ENCODE data around the gene ZNF200. TPM values are rescaled to one million over a fixed set of nuclear protein-coding genes. Genes with fewer than 3 reads are reported as not detected.

ZNF200 gene
- polyA plus RNA-seq, 1 of the 3 experiments (the other 2 are of a cell fraction), result 2.8 TPM

DNA sequence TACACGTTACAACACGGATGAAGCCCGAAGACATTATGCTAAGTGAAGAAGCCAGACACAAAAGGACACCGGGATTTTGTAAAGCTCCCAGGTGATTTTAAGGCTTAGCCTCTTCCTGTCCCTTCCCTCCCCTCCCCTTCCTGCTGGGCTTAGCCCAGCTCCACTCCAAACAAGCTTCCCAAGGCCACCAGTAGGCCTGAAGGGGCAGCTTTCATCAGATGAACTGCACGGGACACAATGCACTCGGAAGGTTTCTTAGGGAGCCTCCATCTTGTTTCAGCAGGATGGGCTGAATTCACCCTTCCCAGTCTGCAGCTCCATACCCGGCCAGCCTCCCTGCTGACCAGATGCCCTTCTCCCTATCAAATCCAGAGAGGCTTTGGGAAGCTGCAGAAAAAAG is 11.0 kb upstream of the ZNF200 start:
- Histone ChIP-seq H3K36me3 (replicated peaks in 1 of 2; ENCODE audit: control insufficient read depth in 1 of 2, insufficient read depth in 2 of 2, low read length in 1 of 2) (no peaks in the 10 kb centered on the region), H3K27me3 (ENCODE audit: insufficient read depth) (peaks cover 54% of the 10 kb centered on the region), H4K20me1 (ENCODE audit: insufficient read depth) (no peaks in the 10 kb centered on the region), H3K79me2 (ENCODE audit: insufficient read depth) (no peaks in the 10 kb centered on the region), H2AFZ (ENCODE audit: low read depth) (no peak overlapping the region), H3K9me2 (no peaks in the 10 kb centered on the region), H3F3A (replicated peaks; ENCODE audit: insufficient read depth) (no peaks in the 10 kb centered on the region), H3K4me1 (ENCODE audit: control insufficient read depth in 1 of 2, insufficient read depth in 2 of 2, low read depth in 1 of 2, low read length in 1 of 2) (no peaks in the 10 kb centered on the region), H3K9ac (no peak overlapping the region), H3K27ac (ENCODE audit: low read depth in 2 of 2, low read length in 1 of 2) (no peak overlapping the region), H3K4me2 (no peak overlapping the region), H3K9me3 (no peaks in the 10 kb centered on the region), H3K4me3 (ENCODE audit: low read depth in 2 of 2, low read length in 1 of 2) (no peak overlapping the region)
- ChIA-PET POLR2A (no interaction called here), CTCF (interaction anchor here (1.6 kb wide), 1 partner anchor 10 kb away, joined by 5 read pairs; the partner anchor contains the start of gene MEFV)
- TF ChIP-seq, protein P1, sequence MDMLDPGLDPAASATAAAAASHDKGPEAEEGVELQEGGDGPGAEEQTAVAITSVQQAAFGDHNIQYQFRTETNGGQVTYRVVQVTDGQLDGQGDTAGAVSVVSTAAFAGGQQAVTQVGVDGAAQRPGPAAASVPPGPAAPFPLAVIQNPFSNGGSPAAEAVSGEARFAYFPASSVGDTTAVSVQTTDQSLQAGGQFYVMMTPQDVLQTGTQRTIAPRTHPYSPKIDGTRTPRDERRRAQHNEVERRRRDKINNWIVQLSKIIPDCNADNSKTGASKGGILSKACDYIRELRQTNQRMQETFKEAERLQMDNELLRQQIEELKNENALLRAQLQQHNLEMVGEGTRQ (IDR thresholded peaks at IDR 0.05; ENCODE audit: borderline replicate concordance, low read depth, low read length), result no peak
- no peak for TF ChIP-seq MEF2A (IDR thresholded peaks at IDR 0.05; ENCODE audit: borderline replicate concordance, low read depth)
- TF ChIP-seq, protein P2, sequence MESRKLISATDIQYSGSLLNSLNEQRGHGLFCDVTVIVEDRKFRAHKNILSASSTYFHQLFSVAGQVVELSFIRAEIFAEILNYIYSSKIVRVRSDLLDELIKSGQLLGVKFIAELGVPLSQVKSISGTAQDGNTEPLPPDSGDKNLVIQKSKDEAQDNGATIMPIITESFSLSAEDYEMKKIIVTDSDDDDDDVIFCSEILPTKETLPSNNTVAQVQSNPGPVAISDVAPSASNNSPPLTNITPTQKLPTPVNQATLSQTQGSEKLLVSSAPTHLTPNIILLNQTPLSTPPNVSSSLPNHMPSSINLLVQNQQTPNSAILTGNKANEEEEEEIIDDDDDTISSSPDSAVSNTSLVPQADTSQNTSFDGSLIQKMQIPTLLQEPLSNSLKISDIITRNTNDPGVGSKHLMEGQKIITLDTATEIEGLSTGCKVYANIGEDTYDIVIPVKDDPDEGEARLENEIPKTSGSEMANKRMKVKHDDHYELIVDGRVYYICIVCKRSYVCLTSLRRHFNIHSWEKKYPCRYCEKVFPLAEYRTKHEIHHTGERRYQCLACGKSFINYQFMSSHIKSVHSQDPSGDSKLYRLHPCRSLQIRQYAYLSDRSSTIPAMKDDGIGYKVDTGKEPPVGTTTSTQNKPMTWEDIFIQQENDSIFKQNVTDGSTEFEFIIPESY (IDR thresholded peaks at IDR 0.05; ENCODE audit: borderline replicate concordance, low read depth), result no peak
- no peak for TF ChIP-seq TEAD4 (IDR thresholded peaks at IDR 0.05; ENCODE audit: borderline replicate concordance, insufficient read depth)
- TF ChIP-seq RAD21 (IDR thresholded peaks at IDR 0.05; ENCODE audit: low read length), result no peak
- no peak for TF ChIP-seq SMC3 (IDR thresholded peaks at IDR 0.05; ENCODE audit: low read depth, low read length)
- no peak for TF ChIP-seq FOSL2 (IDR thresholded peaks at IDR 0.05; ENCODE audit: borderline replicate concordance, low read depth)
- no peak for TF ChIP-seq YY1 (IDR thresholded peaks at IDR 0.05; ENCODE audit: low read depth)
- TF ChIP-seq MXI1 (IDR thresholded peaks at IDR 0.05; ENCODE audit: low read depth, low read length), result no peak
- TF ChIP-seq RFX5 (IDR thresholded peaks at IDR 0.05; ENCODE audit: low read length), result no peak
- no peak for TF ChIP-seq EP300 (IDR thresholded peaks at IDR 0.05; ENCODE audit: borderline replicate concordance in 1 of 2, low read depth in 1 of 2, low read length in 1 of 2)
- no peak for TF ChIP-seq GATA2 (CRISPR knock-in tag; IDR thresholded peaks at IDR 0.05)
- no peak for TF ChIP-seq NFIC (IDR thresholded peaks at IDR 0.05; ENCODE audit: borderline replicate concordance)
- TF ChIP-seq TAF1 (IDR thresholded peaks at IDR 0.05; ENCODE audit: borderline replicate concordance, low read depth, low read length), result no peak
- TF ChIP-seq FOXJ3 (CRISPR knock-in tag; IDR thresholded peaks at IDR 0.05), result no peak
- no peak for TF ChIP-seq EZH2phosphoT487 (IDR thresholded peaks at IDR 0.05; ENCODE audit: borderline replicate concordance, low read depth)
- 50% methylated on average over 7 of the region's 7 CpGs for WGBS (ENCODE audit: low lambda C conversion rate)
- no peak for DNase-seq

DNA sequence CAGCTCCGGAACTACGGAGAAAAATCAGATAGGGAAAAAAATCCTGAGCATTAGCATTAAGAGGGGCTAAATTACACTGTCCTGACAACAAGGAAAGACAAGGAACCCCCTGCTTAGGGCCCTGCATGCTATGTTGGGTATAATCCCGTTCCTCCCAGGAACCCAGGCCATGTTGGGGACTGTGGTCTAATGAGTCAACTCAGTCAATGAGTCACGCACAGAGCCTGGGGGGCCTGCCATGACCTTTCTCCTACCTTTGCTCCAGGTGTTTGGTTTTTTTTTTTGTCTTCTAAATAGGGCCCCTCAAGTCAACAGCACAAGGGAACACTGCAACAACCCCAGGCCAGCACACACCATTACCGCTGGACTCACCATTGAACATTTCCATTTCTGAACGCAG is 8.9 kb upstream of the ZNF200 start:
- WGBS (ENCODE audit: low lambda C conversion rate), result 32% methylated on average over 6 of the region's 6 CpGs
- no peaks in the 10 kb centered on the region for H4K20me1 ChIP-seq (ENCODE audit: insufficient read depth)
- H3K9me2 ChIP-seq, result no peaks in the 10 kb centered on the region
- no peaks in the 10 kb centered on the region for H3K79me2 ChIP-seq (ENCODE audit: insufficient read depth)
- H3K4me2 ChIP-seq, result no peak overlapping the region
- no peak overlapping the region for H3K27ac ChIP-seq (ENCODE audit: low read depth in 2 of 2, low read length in 1 of 2)
- H2AFZ ChIP-seq (ENCODE audit: low read depth), result no peak overlapping the region
- no peaks in the 10 kb centered on the region for H3F3A ChIP-seq (replicated peaks; ENCODE audit: insufficient read depth)
- CTCF ChIA-PET, result no interaction called here
- POLR2A ChIA-PET, result no interaction called here
- H3K36me3 ChIP-seq (replicated peaks in 1 of 2; ENCODE audit: control insufficient read depth in 1 of 2, insufficient read depth in 2 of 2, low read length in 1 of 2), result no peaks in the 10 kb centered on the region
- TF ChIP-seq POLR2AphosphoS5 (IDR thresholded peaks at IDR 0.05; ENCODE audit: low read depth, low read length), result no peak
- no peak for TF ChIP-seq FOXM1 (IDR thresholded peaks at IDR 0.05; ENCODE audit: low read depth)
- TF ChIP-seq, protein P1 (IDR thresholded peaks at IDR 0.05; ENCODE audit: borderline replicate concordance, low read depth, low read length), result no peak
- DNase-seq, result no peak
- no peaks in the 10 kb centered on the region for H3K9me3 ChIP-seq
- H3K9ac ChIP-seq, result no peak overlapping the region
- no peak overlapping the region for H3K4me3 ChIP-seq (ENCODE audit: low read depth in 2 of 2, low read length in 1 of 2)
- H3K27me3 ChIP-seq (ENCODE audit: insufficient read depth), result peaks cover 41% of the 10 kb centered on the region; the same call in 1 of the 2 replicates
- no peaks in the 10 kb centered on the region for H3K4me1 ChIP-seq (ENCODE audit: control insufficient read depth in 1 of 2, insufficient read depth in 2 of 2, low read depth in 1 of 2, low read length in 1 of 2)
